HepG2 (cell line): ENCODE data around the gene TTC38. TPM values are rescaled to one million over a fixed set of nuclear protein-coding genes. Genes with fewer than 3 reads are reported as not detected.
A peak's percentile ranks its signal among the peaks of the same experiment; 100 is the strongest.

Experiments
- ATAC-seq: fragments of 200-7000 bp; cut with Tn5 transposase; 3 replicates; pipeline ENCODE4 v1.9.1; 2020; ENCODE audit warnings: mild to moderate bottlenecking, moderate library complexity
- BruUV-seq: library from RNA; stranded (reverse); fragments of 400-500 nt; replicated peaks from 2 replicates; lab custom pipeline; 2021; lab: Mats Ljungman, UMichigan
- CTCF ChIA-PET: fragments of 300-600 bp; formaldehyde crosslinking; extraction: SDS; loops from one replicate; lab custom pipeline; 2021; ENCODE audit warnings: low total read pairs, inconsistent platforms, low intra/inter-chr PET ratio; lab: Yijun Ruan, JAX
- POLR2A ChIA-PET: fragments of 350-600 bp; sonication (Branson Sonifier 250); formaldehyde crosslinking; loops from one replicate; lab custom pipeline; 2020; ENCODE audit warnings: antibody characterized with exemption, inconsistent platforms; lab: Yijun Ruan, JAX
- DNase-seq: peaks from one replicate; pipeline ENCODE4 v3.0.0-alpha.2; 2015; ENCODE audit warnings: low spot score
- FAIRE-seq: peaks from 3 replicates; lab custom pipeline; 2011; peaks lifted over from hg19 to GRCh38; lab: Jason Lieb, UNC
- H2AFZ ChIP-seq: one replicate; pipeline ENCODE4 v1.6.1; 2011; ENCODE audit warnings: low read length, inconsistent platforms
- H3K27ac ChIP-seq: fragments of 300-600 bp; 3 replicates; pipeline ENCODE4 v1.8.0; 2011; ENCODE audit warnings: mixed run types, mild to moderate bottlenecking, mixed read lengths, low read length, inconsistent platforms; ENCODE audit not compliant: insufficient read depth; ENCODE audit errors: extremely low read length
- H3K27me3 ChIP-seq, 2 experiments: fragments of 200-600 bp in 1 of 2; 2 replicates in 1 of 2; 3 replicates in 1 of 2; pipeline versions ENCODE4 v1.6.0 to v1.8.0; 2011; ENCODE audit warnings: low read length in 2 of 2, mild to moderate bottlenecking in 2 of 2, moderate library complexity in 2 of 2, inconsistent platforms in 1 of 2; ENCODE audit not compliant: insufficient read depth in 2 of 2, control insufficient read depth in 1 of 2
- H3K36me3 ChIP-seq, 2 experiments: fragments of 200-600 bp in 1 of 2; replicated peaks in 1 of 2; 2 replicates in 1 of 2; 3 replicates in 1 of 2; pipeline versions ENCODE4 v1.5.1 to v1.8.0; 2011; ENCODE audit warnings: low read length in 2 of 2, inconsistent platforms in 1 of 2; ENCODE audit not compliant: insufficient read depth in 2 of 2, control insufficient read depth in 1 of 2
- H3K4me1 ChIP-seq: 2 replicates; pipeline ENCODE4 v1.5.1; 2012; ENCODE audit warnings: low read length, inconsistent platforms; ENCODE audit not compliant: insufficient read depth
- H3K4me2 ChIP-seq: 2 replicates; pipeline ENCODE4 v1.6.0; 2011; ENCODE audit warnings: low read depth, low read length, inconsistent platforms
- H3K4me3 ChIP-seq, 3 experiments: fragments of 200-600 bp in 1 of 3; sonication (generic), shearing (Covaris generic) in 1 of 3; replicated peaks in 1 of 3; 2 replicates each; pipeline ENCODE4 v1.5.1; 2011 to 2016; ENCODE audit warnings: low read length in 3 of 3, inconsistent platforms in 2 of 3, low read depth in 2 of 3, mild to moderate bottlenecking in 2 of 3, control low read depth in 1 of 3, mixed read lengths in 1 of 3; ENCODE audit not compliant: insufficient read depth in 1 of 3
- H3K79me2 ChIP-seq: one replicate; pipeline ENCODE4 v1.6.1; 2011; ENCODE audit warnings: low read length, inconsistent platforms; ENCODE audit not compliant: insufficient read depth
- H3K9ac ChIP-seq: 2 replicates; pipeline ENCODE4 v1.6.0; 2011; ENCODE audit warnings: mild to moderate bottlenecking, low read depth, low read length, inconsistent platforms; ENCODE audit not compliant: insufficient read depth
- H3K9me3 ChIP-seq: 2 replicates; pipeline ENCODE4 v1.5.1; 2012; ENCODE audit warnings: mild to moderate bottlenecking, low read length
- H4K20me1 ChIP-seq: 2 replicates; pipeline ENCODE4 v1.6.0; 2011; ENCODE audit warnings: inconsistent platforms, mild to moderate bottlenecking, low read length, moderate library complexity; ENCODE audit not compliant: insufficient read depth
- RBM22 ChIP-seq: fragments of 200-400 bp; formaldehyde crosslinking; optimal IDR thresholded peaks from 2 replicates; pipeline ENCODE3; 2017; ENCODE audit warnings: mild to moderate bottlenecking, low read length, moderate library complexity
- RFX1 ChIP-seq: fragments of 450-650 bp; IDR thresholded peaks from 2 replicates; pipeline ENCODE4 v1.6.1; 2017
- ZNF260 ChIP-seq: sonication (generic); formaldehyde crosslinking; IDR thresholded peaks from 2 replicates; pipeline ENCODE4 v1.4.0; 2020; ENCODE audit warnings: missing genetic modification reagents, low read depth, mild to moderate bottlenecking, borderline replicate concordance
- ZNF850 ChIP-seq: sonication (generic); formaldehyde crosslinking; conservative IDR thresholded peaks from 2 replicates; pipeline ENCODE4 v1.9.0; 2021; ENCODE audit warnings: mild to moderate bottlenecking, missing genetic modification reagents
- WGBS: methylation state at CpG from one replicate; pipeline ENCODE4 v1.1.6; 2017; ENCODE audit warnings: low lambda C conversion rate; 5-methylcytosine and 5-hydroxymethylcytosine counted together
- in situ Hi-C: cut with HindIII; loops from 2 replicates; pipeline ENCODE4 v1.10.0; 2017; ENCODE audit warnings: low pct_unique_long_range_greater_than_20kb; ENCODE audit not compliant: extremely low pct_ligation_motif_present
- intact Hi-C: fragments of 100-400 bp; cut with micrococcal nuclease; formaldehyde crosslinking; loops from one replicate; pipeline ENCODE4 v1.10.0; 2022; ENCODE audit not compliant: unreplicated experiment
- polyA plus RNA-seq, 8 experiments: library from polyadenylated mRNA; depleted of rRNA in 3 of 8; stranded (reverse) in 7 of 8; unstranded in 1 of 8; fragments of >200 nt; fragmentation: Illumina TruSeq in 4 of 8; extraction: Trizol in 4 of 8; gene quantifications; 2 replicates each; pipeline versions ENCODE4 v1.2.1 to v1.2.3, GENCODE V29; 2011 to 2016; ENCODE audit warnings: low read depth in 4 of 8, missing spikeins in 1 of 8, mixed read lengths in 1 of 8; ENCODE audit not compliant: insufficient read depth in 1 of 8
- total RNA-seq, 5 experiments: library from RNA; depleted of rRNA; stranded (reverse); fragments of >200 nt; fragmentation: Illumina TruSeq; extraction: Trizol; gene quantifications; 2 replicates each; pipeline ENCODE4 v1.2.3, GENCODE V29; 2016; ENCODE audit warnings: low read depth in 1 of 5
- TF ChIP-seq, protein P1 (sequence below): sonication (generic); formaldehyde crosslinking; IDR thresholded peaks from 2 replicates; pipeline ENCODE4 v1.5.0; 2020; ENCODE audit warnings: mild to moderate bottlenecking, missing genetic modification reagents

TTC38 gene
- total and polyA plus RNA-seq, 2 of the 13 experiments (the other 11 are each of a cell fraction or from before 2014, with no cell fraction given): 101 to 105 TPM

DNA sequence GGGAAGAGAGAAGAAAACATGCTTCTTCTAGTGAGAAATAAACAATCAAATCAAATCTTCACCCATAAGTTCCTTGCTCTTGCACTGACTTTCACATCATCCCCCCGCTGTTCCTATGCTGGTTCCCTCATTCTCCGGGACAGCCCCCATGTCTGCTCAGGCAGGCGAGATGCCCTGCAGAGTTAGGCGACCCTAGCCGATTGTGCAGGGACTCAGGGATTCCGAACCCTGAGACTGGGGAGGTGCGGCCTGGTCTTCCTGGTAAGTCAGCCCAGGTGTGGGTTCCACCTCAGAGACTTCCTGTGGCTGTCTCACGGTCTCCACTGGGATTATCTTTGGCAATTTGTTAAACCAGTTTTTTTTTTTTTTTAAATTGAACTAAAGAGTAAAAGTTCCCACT is 6.6 kb downstream of the TTC38 start:
- BruUV-seq: no TSS peak
- H3K9ac ChIP-seq: no peak overlapping the region
- no peaks in the 10 kb centered on the region for H3K9me3 ChIP-seq
- POLR2A ChIA-PET: interaction anchor here (0.8 to 1.4 kb wide), 2 partner anchors 24 to 73 kb away, joined by 4 to 7 read pairs; partner anchors contain the start of gene CDPF1
- H3K27ac ChIP-seq: no peak overlapping the region
- DNase-seq (no peak), FAIRE-seq (no peak), ATAC-seq (no peak)
- H3K4me2 ChIP-seq: no peak overlapping the region
- 96% methylated on average over 8 of the region's 8 CpGs for WGBS
- TF ChIP-seq ZNF850 (CRISPR knock-in tag): no peak
- no peak for TF ChIP-seq ZNF260 (CRISPR knock-in tag)
- TF ChIP-seq, protein P1, sequence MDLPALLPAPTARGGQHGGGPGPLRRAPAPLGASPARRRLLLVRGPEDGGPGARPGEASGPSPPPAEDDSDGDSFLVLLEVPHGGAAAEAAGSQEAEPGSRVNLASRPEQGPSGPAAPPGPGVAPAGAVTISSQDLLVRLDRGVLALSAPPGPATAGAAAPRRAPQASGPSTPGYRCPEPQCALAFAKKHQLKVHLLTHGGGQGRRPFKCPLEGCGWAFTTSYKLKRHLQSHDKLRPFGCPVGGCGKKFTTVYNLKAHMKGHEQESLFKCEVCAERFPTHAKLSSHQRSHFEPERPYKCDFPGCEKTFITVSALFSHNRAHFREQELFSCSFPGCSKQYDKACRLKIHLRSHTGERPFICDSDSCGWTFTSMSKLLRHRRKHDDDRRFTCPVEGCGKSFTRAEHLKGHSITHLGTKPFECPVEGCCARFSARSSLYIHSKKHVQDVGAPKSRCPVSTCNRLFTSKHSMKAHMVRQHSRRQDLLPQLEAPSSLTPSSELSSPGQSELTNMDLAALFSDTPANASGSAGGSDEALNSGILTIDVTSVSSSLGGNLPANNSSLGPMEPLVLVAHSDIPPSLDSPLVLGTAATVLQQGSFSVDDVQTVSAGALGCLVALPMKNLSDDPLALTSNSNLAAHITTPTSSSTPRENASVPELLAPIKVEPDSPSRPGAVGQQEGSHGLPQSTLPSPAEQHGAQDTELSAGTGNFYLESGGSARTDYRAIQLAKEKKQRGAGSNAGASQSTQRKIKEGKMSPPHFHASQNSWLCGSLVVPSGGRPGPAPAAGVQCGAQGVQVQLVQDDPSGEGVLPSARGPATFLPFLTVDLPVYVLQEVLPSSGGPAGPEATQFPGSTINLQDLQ (CRISPR knock-in tag): no peak
- peak; percentile 77 for TF ChIP-seq RBM22
- TF ChIP-seq RFX1: no peak
- peaks cover 15% of the 10 kb centered on the region for H3K79me2 ChIP-seq
- peaks cover 29% of the 10 kb centered on the region for H4K20me1 ChIP-seq
- H3K4me1 ChIP-seq: peaks cover 15% of the 10 kb centered on the region
- in situ Hi-C loops: no loop called here
- CTCF ChIA-PET: no interaction called here
- peaks cover 43 to 90% of the 10 kb centered on the region in 2 experiments for H3K36me3 ChIP-seq
- intact Hi-C loops: no loop called here
- no peak overlapping the region for H3K4me3 ChIP-seq
- H2AFZ ChIP-seq: no peak overlapping the region
- no peaks in the 10 kb centered on the region for H3K27me3 ChIP-seq
